Diencephalon (tissue), 1 donor: ENCODE measurements around the gene SLC49A3. TPM values are rescaled to one million over a fixed set of nuclear protein-coding genes. Genes with fewer than 3 reads are reported as not detected.

ENCODE experiments used
- total RNA-seq: library from RNA; depleted of rRNA; stranded (reverse); fragments of >200 nt; gene quantifications from one replicate; pipeline ENCODE4 v1.2.3, GENCODE V29; 2014

The SLC49A3 gene
- total RNA-seq = 0.92 TPM

GRCh38 chr4:688854-689681 is at the start of gene SLC49A3:
Gene SLC49A3, minus strand, starts transcription at chr4:689151. Its CDS starts 24 bp downstream, at chr4:689127.

GRCh38 chr4:705278-706082 is 16.5 kb upstream of the SLC49A3 start, which contains the start of gene PCGF3:
Gene PCGF3, plus strand, starts transcription at chr4:705832. Its CDS starts 27,849 bp downstream, at chr4:733681.

GRCh38 chr4:674172-675035 is 14.5 kb downstream of the SLC49A3 start, which contains the start of the genes ATP5ME and MYL5:
Gene ATP5ME, minus strand, starts transcription at chr4:674276. Its CDS starts 29 bp downstream, at chr4:674247.
Gene MYL5, plus strand, starts transcription at chr4:674542. Its CDS starts 3,485 bp downstream, at chr4:678027.

Other genes with a start within 250 kb of the SLC49A3 start
- gene ZNF721, start 190.0 kb downstream of the SLC49A3 start, total RNA-seq = 45.4 TPM
- gene PIGG, start 189.9 kb downstream of the SLC49A3 start, total RNA-seq = 36.7 TPM
- 13.1 TPM for gene TMEM271, start 112.9 kb downstream of the SLC49A3 start, total RNA-seq
- gene PDE6B, start 63.6 kb downstream of the SLC49A3 start, total RNA-seq = 9.2 TPM
- 128 TPM for gene ATP5ME, start 14.9 kb downstream of the SLC49A3 start, total RNA-seq
- gene MYL5, start 14.6 kb downstream of the SLC49A3 start, total RNA-seq = 11.8 TPM
- 66.9 TPM for gene PCGF3, start 16.7 kb upstream of the SLC49A3 start, total RNA-seq
- 3.5 TPM for gene CPLX1, start 137.0 kb upstream of the SLC49A3 start, total RNA-seq
- gene GAK, start 243.2 kb upstream of the SLC49A3 start, total RNA-seq = 46.8 TPM
- 26.1 TPM for gene TMEM175, start 243.3 kb upstream of the SLC49A3 start, total RNA-seq